HG02884 (cell line): ENCODE measurements around the gene SMOC1.
"Not testable (repeated sequence)": the region's sequence is repeated elsewhere in the genome, so short reads cannot be mapped to it uniquely, and the experiment has no call there.

Experiments
- ATAC-seq: cut with Tn5 transposase; IDR thresholded peaks from one replicate; pipeline ENCODE4 v1.9.1; 2021; ENCODE audit warnings: mild to moderate bottlenecking, moderate library complexity; ENCODE audit not compliant: unreplicated experiment

The SMOC1 gene

GRCh38 chr14:69896972-69897371 lies 17.8 kb downstream of the SMOC1 start:
- ATAC-seq: no peak

GRCh38 chr14:69900603-69901002 lies 21.4 kb downstream of the SMOC1 start:
- ATAC-seq: no peak

GRCh38 chr14:69901113-69901951 lies 22.1 kb downstream of the SMOC1 start:
- no peak for ATAC-seq

- not testable (repeated sequence) for ATAC-seq
Measured at GRCh38 chr14:69903046-69903445, 23.8 kb downstream of the SMOC1 start.

GRCh38 chr14:69904246-69904645 lies 25.0 kb downstream of the SMOC1 start:
- ATAC-seq: no peak

GRCh38 chr14:69906201-69906600 lies 27.0 kb downstream of the SMOC1 start:
- ATAC-seq: no peak

GRCh38 chr14:69909826-69910550 lies 30.8 kb downstream of the SMOC1 start:
- no peak for ATAC-seq

- no peak for ATAC-seq
Measured at GRCh38 chr14:69910871-69911270, 31.7 kb downstream of the SMOC1 start.

- ATAC-seq: no peak
Measured at GRCh38 chr14:69913686-69914085, 34.5 kb downstream of the SMOC1 start.

- ATAC-seq: no peak
Measured at GRCh38 chr14:69916396-69916795, 37.2 kb downstream of the SMOC1 start.

- ATAC-seq: no peak
Measured at GRCh38 chr14:69917287-69917686, 38.1 kb downstream of the SMOC1 start.

GRCh38 chr14:69919815-69920214 lies 40.6 kb downstream of the SMOC1 start:
- no peak for ATAC-seq

- ATAC-seq: no peak
Measured at GRCh38 chr14:69921052-69921451, 41.8 kb downstream of the SMOC1 start.

GRCh38 chr14:69922198-69922597 lies 43.0 kb downstream of the SMOC1 start:
- no peak for ATAC-seq

GRCh38 chr14:69924201-69924600 lies 45.0 kb downstream of the SMOC1 start:
- ATAC-seq: no peak

GRCh38 chr14:69928111-69928523 lies 48.9 kb downstream of the SMOC1 start:
- no peak for ATAC-seq

GRCh38 chr14:69930780-69931379 lies 51.7 kb downstream of the SMOC1 start:
- ATAC-seq: no peak

GRCh38 chr14:69931960-69932359 lies 52.7 kb downstream of the SMOC1 start:
- ATAC-seq: no peak

- no peak for ATAC-seq
Measured at GRCh38 chr14:69932391-69932790, 53.2 kb downstream of the SMOC1 start.

GRCh38 chr14:69933623-69934275 lies 54.5 kb downstream of the SMOC1 start:
- ATAC-seq: no peak

GRCh38 chr14:69937367-69938081 lies 58.3 kb downstream of the SMOC1 start:
- ATAC-seq: no peak
